ENCODE results near the gene PRND. TPM values are rescaled to one million over a fixed set of nuclear protein-coding genes. Genes with fewer than 3 reads are reported as not detected.
"Not testable (repeated sequence)": the region's sequence is repeated elsewhere in the genome, so short reads cannot be mapped to it uniquely, and the experiment has no call there.

PRND gene
- total and polyA plus RNA-seq, 2 donors, result 0.04 to 30.6 TPM

GRCh38 chr20:4694076-4694475 lies 27.6 kb upstream of the PRND start:
- Histone ChIP-seq H3K36me3 (ENCODE audit: insufficient read depth) (no peaks in the 10 kb centered on the region), H3K4me1 (ENCODE audit: insufficient read depth) (peaks cover 2% of the 10 kb centered on the region), H3K4me3 (ENCODE audit: low read depth, low read length) (no peak overlapping the region), H3K27ac (ENCODE audit: low read depth) (no peak overlapping the region)
- 100% methylated on average over 1 of the region's 1 CpG for WGBS
- DNase-seq (ENCODE audit: extremely low spot score), result no peak

DNA sequence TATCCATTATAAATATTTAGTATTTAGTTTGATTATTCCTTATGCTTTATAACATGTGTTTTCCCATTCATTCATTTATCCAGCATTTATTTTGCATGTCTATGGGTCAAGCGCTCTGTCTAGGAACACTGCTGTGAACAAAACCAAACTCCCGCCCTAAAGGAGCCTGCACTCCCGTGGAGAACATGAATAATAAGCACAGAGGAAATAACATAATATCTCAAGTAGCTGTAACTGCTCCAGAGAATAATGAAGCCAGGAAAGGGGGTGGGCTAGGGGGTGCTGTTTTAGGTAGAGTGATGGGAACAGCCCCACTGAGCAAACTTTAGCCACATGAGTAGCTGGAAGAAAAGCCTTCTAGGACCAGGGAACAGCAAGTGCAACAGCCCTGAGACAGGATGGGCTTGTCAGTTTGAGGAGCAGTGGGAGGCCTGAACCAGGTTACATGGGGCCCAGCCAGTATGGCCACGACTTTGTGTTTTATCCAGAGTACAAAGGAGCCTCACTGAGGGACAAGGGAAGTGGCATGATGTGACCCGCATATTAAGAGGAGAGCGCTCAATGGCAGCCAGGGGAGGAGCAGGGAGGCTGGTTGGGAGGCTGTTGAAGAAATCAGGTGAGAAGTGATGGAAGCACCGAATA lies 24.4 kb upstream of the PRND start:
- 85% methylated on average over 7 of the region's 7 CpGs for WGBS
- Histone ChIP-seq H3K4me3 (ENCODE audit: low read depth, low read length) (no peak overlapping the region), H3K4me1 (ENCODE audit: insufficient read depth) (peaks cover 2% of the 10 kb centered on the region), H3K27ac (ENCODE audit: low read depth) (no peak overlapping the region), H3K36me3 (ENCODE audit: insufficient read depth) (no peaks in the 10 kb centered on the region)
- DNase-seq (ENCODE audit: extremely low spot score), result no peak

DNA sequence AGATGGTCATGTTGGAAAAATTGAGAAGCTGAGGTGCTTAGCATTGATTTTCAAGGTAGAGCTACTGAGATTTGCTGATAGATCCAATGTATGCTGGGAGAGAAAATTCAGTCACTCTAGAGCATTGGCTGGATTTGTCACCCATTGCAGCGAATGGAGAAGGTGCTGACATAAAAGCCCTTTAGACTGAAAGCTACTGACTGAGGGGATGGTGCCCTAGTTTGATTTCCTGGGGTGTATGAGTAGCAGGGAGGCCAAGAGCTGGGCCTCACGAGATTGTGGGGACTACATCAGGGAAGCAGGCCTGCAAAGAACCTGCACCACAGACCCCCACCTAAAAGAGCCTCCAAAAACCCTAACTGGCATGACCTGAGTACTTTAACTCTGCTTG lies 23.9 kb upstream of the PRND start:
- Histone ChIP-seq H3K4me3 (ENCODE audit: low read depth, low read length) (no peak overlapping the region), H3K4me1 (ENCODE audit: insufficient read depth) (peaks cover 2% of the 10 kb centered on the region), H3K27ac (ENCODE audit: low read depth) (no peak overlapping the region), H3K36me3 (ENCODE audit: insufficient read depth) (no peaks in the 10 kb centered on the region)
- no peak for DNase-seq (ENCODE audit: extremely low spot score)
- 88% methylated on average over 2 of the region's 2 CpGs for WGBS

- no peak overlapping the region for H3K27ac ChIP-seq (ENCODE audit: low read depth)
- no peak for DNase-seq (ENCODE audit: extremely low spot score)
- H3K36me3 ChIP-seq (ENCODE audit: insufficient read depth), result no peaks in the 10 kb centered on the region
- H3K4me1 ChIP-seq (ENCODE audit: insufficient read depth), result peaks cover 2% of the 10 kb centered on the region
- no peak overlapping the region for H3K4me3 ChIP-seq (ENCODE audit: low read depth, low read length)
- 95% methylated on average over 9 of the region's 9 CpGs for WGBS
Measured at GRCh38 chr20:4699216-4699615, 22.5 kb upstream of the PRND start.

DNA sequence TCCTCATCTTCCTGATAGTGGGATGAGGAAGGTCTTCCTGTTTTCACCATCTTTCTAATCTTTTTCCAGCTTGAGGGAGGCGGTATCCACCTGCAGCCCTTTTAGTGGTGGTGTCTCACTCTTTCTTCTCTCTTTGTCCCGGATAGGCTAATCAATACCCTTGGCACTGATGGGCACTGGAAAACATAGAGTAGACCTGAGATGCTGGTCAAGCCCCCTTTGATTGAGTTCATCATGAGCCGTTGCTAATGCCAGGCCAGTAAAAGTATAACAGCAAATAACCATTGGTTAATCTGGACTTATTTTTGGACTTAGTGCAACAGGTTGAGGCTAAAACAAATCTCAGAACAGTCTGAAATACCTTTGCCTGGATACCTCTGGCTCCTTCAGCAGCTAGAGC lies 21.8 kb upstream of the PRND start:
- H3K36me3 ChIP-seq (ENCODE audit: insufficient read depth), result no peaks in the 10 kb centered on the region
- no peak overlapping the region for H3K4me3 ChIP-seq (ENCODE audit: low read depth, low read length)
- no peak for DNase-seq (ENCODE audit: extremely low spot score)
- 96% methylated on average over 3 of the region's 3 CpGs for WGBS
- no peak overlapping the region for H3K27ac ChIP-seq (ENCODE audit: low read depth)
- peaks cover 2% of the 10 kb centered on the region for H3K4me1 ChIP-seq (ENCODE audit: insufficient read depth)

- H3K27ac ChIP-seq (ENCODE audit: low read depth), result no peak overlapping the region
- H3K36me3 ChIP-seq (ENCODE audit: insufficient read depth), result no peaks in the 10 kb centered on the region
- H3K4me1 ChIP-seq (ENCODE audit: insufficient read depth), result no peaks in the 10 kb centered on the region
- no peak overlapping the region for H3K4me3 ChIP-seq (ENCODE audit: low read depth, low read length)
- 73% methylated on average over 7 of the region's 7 CpGs for WGBS
- no peak for DNase-seq (ENCODE audit: extremely low spot score)
Measured at GRCh38 chr20:4702562-4703280, 19.0 kb upstream of the PRND start.

- 78% methylated on average over 6 of the region's 6 CpGs for WGBS
- Histone ChIP-seq H3K27ac (ENCODE audit: low read depth) (no peak overlapping the region), H3K36me3 (ENCODE audit: insufficient read depth) (no peaks in the 10 kb centered on the region), H3K4me3 (ENCODE audit: low read depth, low read length) (no peak overlapping the region), H3K4me1 (ENCODE audit: insufficient read depth) (no peaks in the 10 kb centered on the region)
- DNase-seq (ENCODE audit: extremely low spot score), result no peak
Measured at GRCh38 chr20:4703281-4703676, 18.4 kb upstream of the PRND start.

- not testable (repeated sequence) for H3K4me3 ChIP-seq (ENCODE audit: low read depth, low read length); H3K27ac ChIP-seq (ENCODE audit: low read depth); H3K4me1 ChIP-seq (ENCODE audit: insufficient read depth); H3K36me3 ChIP-seq (ENCODE audit: insufficient read depth); DNase-seq (ENCODE audit: extremely low spot score)
- 95% methylated on average over 12 of the region's 12 CpGs for WGBS
Measured at GRCh38 chr20:4706941-4707340, 14.8 kb upstream of the PRND start.

GRCh38 chr20:4708036-4708435 lies 13.7 kb upstream of the PRND start:
- 82% methylated on average over 3 of the region's 3 CpGs for WGBS
- no peak for DNase-seq (ENCODE audit: extremely low spot score)
- H3K36me3 ChIP-seq (ENCODE audit: insufficient read depth), result no peaks in the 10 kb centered on the region
- no peak overlapping the region for H3K4me3 ChIP-seq (ENCODE audit: low read depth, low read length)
- no peak overlapping the region for H3K27ac ChIP-seq (ENCODE audit: low read depth)
- no peaks in the 10 kb centered on the region for H3K4me1 ChIP-seq (ENCODE audit: insufficient read depth)

DNA sequence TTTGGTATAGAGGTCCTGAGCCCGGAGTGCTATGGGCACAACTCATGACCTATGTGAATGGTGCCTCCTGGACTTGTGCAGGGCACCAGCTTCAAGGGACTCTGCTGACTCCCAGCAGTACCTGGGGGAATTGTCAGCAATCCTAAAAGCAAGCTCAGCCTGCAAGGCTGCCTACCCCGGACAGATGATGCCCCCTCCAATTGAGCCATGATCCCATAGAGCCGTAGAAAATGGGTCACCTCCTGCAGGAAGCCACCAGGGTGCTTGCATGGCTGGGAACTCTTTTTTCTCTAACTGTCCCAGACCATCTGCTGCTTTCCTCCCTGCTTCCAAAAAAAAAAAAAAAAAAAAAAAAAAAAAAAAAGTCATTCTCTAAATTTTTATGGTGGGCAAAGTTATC lies 12.9 kb upstream of the PRND start:
- Histone ChIP-seq H3K4me3 (ENCODE audit: low read depth, low read length) (no peak overlapping the region), H3K4me1 (ENCODE audit: insufficient read depth) (no peaks in the 10 kb centered on the region), H3K27ac (ENCODE audit: low read depth) (no peak overlapping the region), H3K36me3 (ENCODE audit: insufficient read depth) (no peaks in the 10 kb centered on the region)
- 89% methylated on average over 3 of the region's 3 CpGs for WGBS
- DNase-seq (ENCODE audit: extremely low spot score), result no peak

DNA sequence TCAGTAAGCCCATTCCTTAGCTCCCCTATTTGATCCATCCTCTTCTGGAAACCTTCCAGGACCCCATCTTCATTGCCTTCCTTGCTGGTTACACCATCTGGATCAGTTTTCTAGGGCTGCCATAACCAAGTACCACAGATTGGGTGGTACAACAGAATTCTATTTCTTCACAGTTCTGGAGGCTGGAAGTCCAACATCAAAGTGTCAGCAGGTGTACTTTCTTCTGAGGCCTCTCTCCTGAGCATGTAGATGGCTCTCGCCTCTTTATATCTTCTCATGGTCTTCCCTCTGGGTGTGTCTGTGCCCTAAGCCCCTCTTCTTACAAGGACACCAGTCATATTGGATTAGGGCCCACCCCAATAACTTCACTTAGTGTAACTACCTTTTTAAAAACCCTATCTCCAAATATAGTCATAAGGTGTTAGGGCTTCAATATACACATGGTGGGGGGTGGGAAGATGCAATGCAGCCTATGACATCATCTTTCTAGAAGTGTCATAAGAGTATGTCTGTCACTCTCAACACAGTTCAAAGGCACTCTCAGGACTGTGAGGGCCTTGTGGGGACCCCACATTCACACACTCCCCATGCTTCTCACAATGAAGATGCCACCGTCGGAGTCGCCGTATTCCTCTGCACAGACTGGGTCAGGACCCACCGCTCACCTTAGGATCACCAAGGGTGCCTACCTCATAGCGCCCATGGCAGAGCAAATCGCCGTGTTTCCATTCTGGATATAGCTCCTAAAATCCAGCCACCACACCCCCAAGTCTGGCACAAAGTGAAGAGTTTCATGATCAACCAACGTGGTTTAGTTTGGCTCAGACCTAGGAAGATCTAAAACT lies 12.2 kb upstream of the PRND start:
- Histone ChIP-seq H3K27ac (ENCODE audit: low read depth) (no peak overlapping the region), H3K4me1 (ENCODE audit: insufficient read depth) (no peaks in the 10 kb centered on the region), H3K36me3 (ENCODE audit: insufficient read depth) (no peaks in the 10 kb centered on the region), H3K4me3 (ENCODE audit: low read depth, low read length) (no peak overlapping the region)
- 94% methylated on average over 10 of the region's 10 CpGs for WGBS
- no peak for DNase-seq (ENCODE audit: extremely low spot score)

- no peaks in the 10 kb centered on the region for H3K36me3 ChIP-seq (ENCODE audit: insufficient read depth)
- DNase-seq (ENCODE audit: extremely low spot score), result no peak
- no peaks in the 10 kb centered on the region for H3K4me1 ChIP-seq (ENCODE audit: insufficient read depth)
- WGBS, result 97% methylated on average over 6 of the region's 6 CpGs
- no peak overlapping the region for H3K4me3 ChIP-seq (ENCODE audit: low read depth, low read length)
- no peak overlapping the region for H3K27ac ChIP-seq (ENCODE audit: low read depth)
Measured at GRCh38 chr20:4710106-4710475, 11.6 kb upstream of the PRND start.

GRCh38 chr20:4711511-4711910 lies 10.2 kb upstream of the PRND start:
- Histone ChIP-seq H3K27ac (ENCODE audit: low read depth) (no peak overlapping the region), H3K36me3 (ENCODE audit: insufficient read depth) (no peaks in the 10 kb centered on the region), H3K4me1 (ENCODE audit: insufficient read depth) (no peaks in the 10 kb centered on the region), H3K4me3 (ENCODE audit: low read depth, low read length) (no peak overlapping the region)
- DNase-seq (ENCODE audit: extremely low spot score), result no peak
- WGBS, result 88% methylated on average over 5 of the region's 5 CpGs

DNA sequence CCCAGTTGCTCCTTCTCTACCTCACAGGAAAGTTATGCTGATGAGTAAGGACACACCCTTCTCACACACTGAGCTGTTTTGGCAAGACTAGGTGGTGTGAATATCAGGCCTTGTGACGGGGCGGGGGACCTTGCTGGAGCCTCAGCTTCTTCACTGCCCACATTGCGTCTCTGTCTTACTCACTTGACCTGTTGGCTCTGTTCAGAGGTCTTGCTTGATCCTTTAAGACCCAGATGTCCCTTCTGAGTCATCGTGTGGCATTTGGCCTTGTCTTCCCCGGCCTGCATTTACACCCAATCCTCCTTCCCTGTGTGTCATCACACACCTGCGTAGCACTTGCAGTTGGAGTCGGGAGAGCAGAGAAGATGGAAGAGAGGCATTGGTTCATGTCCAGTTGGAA lies 8.3 kb upstream of the PRND start:
- Histone ChIP-seq H3K4me1 (ENCODE audit: insufficient read depth) (no peaks in the 10 kb centered on the region), H3K4me3 (ENCODE audit: low read depth, low read length) (no peak overlapping the region), H3K36me3 (ENCODE audit: insufficient read depth) (no peaks in the 10 kb centered on the region), H3K27ac (ENCODE audit: low read depth) (no peak overlapping the region)
- WGBS, result 88% methylated on average over 7 of the region's 7 CpGs
- no peak for DNase-seq (ENCODE audit: extremely low spot score)

Measured in urinary bladder (tissue), 4 donors.